ENCODE results near the gene CDC14B. TPM values are rescaled to one million over a fixed set of nuclear protein-coding genes. Genes with fewer than 3 reads are reported as not detected.

Gene CDC14B
- total and polyA plus RNA-seq, 3 donors from 2014 or later: 33.1 to 44.0 (median 33.7) TPM

DNA sequence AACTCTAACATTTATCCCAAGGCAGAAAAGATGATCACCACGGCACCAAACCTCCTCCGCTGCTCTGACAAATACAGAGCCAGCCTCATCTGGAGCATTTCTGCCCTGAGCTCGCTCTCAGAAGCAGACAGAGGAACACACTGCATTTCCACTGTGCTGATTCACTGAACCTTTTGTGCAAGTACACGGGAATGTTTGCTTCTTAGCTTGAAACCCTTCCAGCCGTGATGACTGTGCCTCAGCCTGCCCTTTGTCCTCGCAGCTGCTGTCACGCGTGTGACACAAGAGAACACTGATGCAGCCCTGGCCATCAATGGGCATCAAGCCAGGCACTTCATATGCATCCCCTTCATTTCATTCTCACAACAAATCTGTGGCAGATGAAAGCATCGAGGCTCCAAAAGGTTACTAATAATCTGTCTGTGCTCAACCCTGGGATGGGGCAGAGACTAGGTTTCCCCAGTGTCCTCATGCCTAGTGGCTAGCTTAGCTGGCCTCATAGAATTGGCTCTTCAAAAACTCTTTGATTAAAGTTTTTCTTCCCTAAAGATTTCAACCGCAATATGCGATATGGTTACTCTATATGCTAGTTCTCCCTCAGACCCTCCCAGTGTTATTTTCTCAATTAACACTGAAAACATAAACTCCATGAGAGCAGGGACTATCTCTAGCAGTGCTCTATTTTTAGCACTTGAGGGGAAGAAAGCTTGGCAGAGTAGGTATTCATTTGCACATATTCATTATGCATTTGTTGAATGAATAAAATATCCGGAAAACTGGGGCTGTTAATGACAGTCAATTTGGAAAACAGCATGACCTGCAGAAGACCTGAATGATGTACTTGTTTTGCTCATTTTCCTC, 7.3 kb downstream of the CDC14B start:
- peak overlapping the region; percentile 41 to 58 for H3K27ac ChIP-seq
- WGBS, 2 donors: 41 to 67% methylated on average over 12 of the region's 12 CpGs

DNA sequence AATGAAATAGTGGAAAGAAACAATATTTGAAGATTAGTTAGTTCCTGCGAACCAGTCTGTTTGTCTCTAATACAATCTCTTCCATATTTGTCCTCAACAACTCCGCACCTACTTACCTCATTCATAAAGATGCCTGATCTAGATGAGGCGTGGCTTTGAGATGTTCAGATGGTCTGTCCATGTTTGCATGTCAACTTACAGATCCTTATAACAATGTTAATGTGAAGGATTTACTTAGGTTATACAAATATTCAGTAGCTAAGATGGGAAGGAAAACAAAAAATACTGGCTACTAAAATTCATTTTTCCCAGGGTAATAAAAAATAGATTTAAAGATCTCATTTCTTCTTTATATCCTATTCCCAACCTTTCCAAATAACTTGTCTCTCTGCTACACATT, 8.3 kb downstream of the CDC14B start:
- Histone ChIP-seq H3K9me3 (no peaks in the 10 kb centered on the region), H3K27me3 (no peaks in the 10 kb centered on the region), H3K4me3 (no peak overlapping the region), H3K4me1 (peaks cover 10% of the 10 kb centered on the region), H3K27ac (peak overlapping the region in 1 of 2 donors; percentile 58), H3K36me3 (ENCODE audit: low read depth, missing control alignments) (no peaks in the 10 kb centered on the region)
- DNase-seq: no peak
- no peak for TF ChIP-seq POLR2A (IDR thresholded peaks at IDR 0.05)
- TF ChIP-seq, protein P1, sequence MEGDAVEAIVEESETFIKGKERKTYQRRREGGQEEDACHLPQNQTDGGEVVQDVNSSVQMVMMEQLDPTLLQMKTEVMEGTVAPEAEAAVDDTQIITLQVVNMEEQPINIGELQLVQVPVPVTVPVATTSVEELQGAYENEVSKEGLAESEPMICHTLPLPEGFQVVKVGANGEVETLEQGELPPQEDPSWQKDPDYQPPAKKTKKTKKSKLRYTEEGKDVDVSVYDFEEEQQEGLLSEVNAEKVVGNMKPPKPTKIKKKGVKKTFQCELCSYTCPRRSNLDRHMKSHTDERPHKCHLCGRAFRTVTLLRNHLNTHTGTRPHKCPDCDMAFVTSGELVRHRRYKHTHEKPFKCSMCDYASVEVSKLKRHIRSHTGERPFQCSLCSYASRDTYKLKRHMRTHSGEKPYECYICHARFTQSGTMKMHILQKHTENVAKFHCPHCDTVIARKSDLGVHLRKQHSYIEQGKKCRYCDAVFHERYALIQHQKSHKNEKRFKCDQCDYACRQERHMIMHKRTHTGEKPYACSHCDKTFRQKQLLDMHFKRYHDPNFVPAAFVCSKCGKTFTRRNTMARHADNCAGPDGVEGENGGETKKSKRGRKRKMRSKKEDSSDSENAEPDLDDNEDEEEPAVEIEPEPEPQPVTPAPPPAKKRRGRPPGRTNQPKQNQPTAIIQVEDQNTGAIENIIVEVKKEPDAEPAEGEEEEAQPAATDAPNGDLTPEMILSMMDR (IDR thresholded peaks at IDR 0.05): no peak
- intact Hi-C loops (cut with DNase I; ENCODE audit: low total_unique reads): no loop called here
- 79 to 80% methylated on average over 3 of the region's 3 CpGs for WGBS, 2 donors

More for the DNA sequence above, 7.3 kb downstream of the CDC14B start:
- no peak overlapping the region for H3K4me3 ChIP-seq
- peak; percentile 58 for DNase-seq
- H3K36me3 ChIP-seq (ENCODE audit: low read depth, missing control alignments): no peaks in the 10 kb centered on the region
- no peaks in the 10 kb centered on the region for H3K9me3 ChIP-seq
- H3K27me3 ChIP-seq: no peaks in the 10 kb centered on the region
- no peak for TF ChIP-seq POLR2A (IDR thresholded peaks at IDR 0.05)
- TF ChIP-seq, protein P1 (IDR thresholded peaks at IDR 0.05): no peak
- intact Hi-C loops (cut with DNase I; ENCODE audit: low total_unique reads): no loop called here
- H3K4me1 ChIP-seq: peaks cover 10% of the 10 kb centered on the region

- no peak for DNase-seq
- Histone ChIP-seq H3K36me3 (ENCODE audit: low read depth, missing control alignments) (no peaks in the 10 kb centered on the region), H3K27me3 (no peaks in the 10 kb centered on the region), H3K4me1 (peaks cover 10% of the 10 kb centered on the region), H3K27ac (no peak overlapping the region), H3K9me3 (no peaks in the 10 kb centered on the region), H3K4me3 (no peak overlapping the region)
- intact Hi-C loops (cut with DNase I; ENCODE audit: low total_unique reads): no loop called here
- TF ChIP-seq, protein P1 (IDR thresholded peaks at IDR 0.05): no peak
- TF ChIP-seq POLR2A (IDR thresholded peaks at IDR 0.05): no peak
These were observed 9.9 kb downstream of the CDC14B start for GRCh38 chr9:96609732-96610131.

DNA sequence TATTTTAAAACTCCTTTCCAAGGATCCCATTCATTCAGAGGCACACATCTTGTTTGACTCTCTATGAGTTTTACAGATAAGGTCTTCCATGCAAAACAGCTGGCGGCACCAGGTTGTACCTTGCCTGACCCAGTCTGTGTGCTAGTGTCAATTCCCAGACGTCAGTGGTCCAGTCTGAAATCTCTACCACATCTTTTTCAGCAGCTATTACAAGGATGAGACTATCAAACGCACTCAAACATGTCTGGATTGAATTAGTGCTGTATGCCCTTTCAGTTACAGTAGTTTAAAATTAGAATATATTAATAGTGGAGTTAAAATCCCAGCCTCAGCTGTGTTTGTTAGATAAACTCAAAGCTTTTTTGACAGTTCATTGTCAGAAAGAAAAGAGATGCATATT, 11.7 kb downstream of the CDC14B start:
- no peak overlapping the region for H3K4me3 ChIP-seq
- DNase-seq: no peak
- H3K27me3 ChIP-seq: no peaks in the 10 kb centered on the region
- H3K4me1 ChIP-seq: peaks cover 10% of the 10 kb centered on the region
- H3K9me3 ChIP-seq: no peaks in the 10 kb centered on the region
- TF ChIP-seq, protein P1 (IDR thresholded peaks at IDR 0.05): no peak
- no peak for TF ChIP-seq POLR2A (IDR thresholded peaks at IDR 0.05)
- no peak overlapping the region for H3K27ac ChIP-seq
- intact Hi-C loops (cut with DNase I; ENCODE audit: low total_unique reads): no loop called here
- WGBS, 2 donors: 77 to 86% methylated on average over 3 of the region's 3 CpGs
- no peaks in the 10 kb centered on the region for H3K36me3 ChIP-seq (ENCODE audit: low read depth, missing control alignments)

GRCh38 chr9:96605328-96605727, 14.3 kb downstream of the CDC14B start:
- WGBS, 2 donors: 77 to 86% methylated on average over 3 of the region's 3 CpGs
- no peaks in the 10 kb centered on the region for H3K9me3 ChIP-seq
- intact Hi-C loops (cut with DNase I; ENCODE audit: low total_unique reads): no loop called here

More at GRCh38 chr9:96605328-96605727, 14.3 kb downstream of the CDC14B start:
- H3K27ac ChIP-seq: no peak overlapping the region
- H3K27me3 ChIP-seq: no peaks in the 10 kb centered on the region
- no peak overlapping the region for H3K4me3 ChIP-seq
- TF ChIP-seq, protein P1 (IDR thresholded peaks at IDR 0.05): no peak
- no peak for TF ChIP-seq POLR2A (IDR thresholded peaks at IDR 0.05)
- H3K36me3 ChIP-seq (ENCODE audit: low read depth, missing control alignments): no peaks in the 10 kb centered on the region
- no peaks in the 10 kb centered on the region for H3K4me1 ChIP-seq
- DNase-seq: no peak
